Measurements from ENCODE around the gene SMCO1. TPM values are rescaled to one million over a fixed set of nuclear protein-coding genes. Genes with fewer than 3 reads are reported as not detected.
"Not testable (repeated sequence)": the region's sequence is repeated elsewhere in the genome, so short reads cannot be mapped to it uniquely, and the experiment has no call there.

The SMCO1 gene
- total RNA-seq, 2 experiments from 2014 or later = not detected

GRCh38 chr3:196501316-196502044 is 13.7 kb downstream of the SMCO1 start:
- Mint-ChIP-seq H3K4me1 (peaks cover 40% of the 10 kb centered on the region), H3K27me3 (peaks cover 2% of the 10 kb centered on the region), H3K36me3 (peaks cover 51% of the 10 kb centered on the region), H3K4me3 (peak overlapping the region; percentile 98), H3K9me3 (ENCODE audit: low read depth) (peaks cover 3% of the 10 kb centered on the region), H3K27ac (peak overlapping the region; percentile 74)
- DNase-seq (no peak), ATAC-seq (no peak)
- CTCF ChIA-PET = interaction anchor here (0.6 to 2.4 kb wide), 4 partner anchors 12 to 248 kb away, joined by 3 to 6 read pairs (median 4); partner anchors contain the start of gene DYNLT2B

- Mint-ChIP-seq H3K27me3 (no peaks in the 10 kb centered on the region), H3K36me3 (peaks cover 59% of the 10 kb centered on the region), H3K4me1 (peaks cover 44% of the 10 kb centered on the region), H3K27ac (peak overlapping the region; percentile 59), H3K9me3 (ENCODE audit: low read depth) (no peaks in the 10 kb centered on the region), H3K4me3 (peak overlapping the region; percentile 98)
- no peak for ATAC-seq
- DNase-seq = no peak
- CTCF ChIA-PET = no interaction called here
Observed at GRCh38 chr3:196499807-196500524, 15.2 kb downstream of the SMCO1 start.

GRCh38 chr3:196499061-196499460 is 16.1 kb downstream of the SMCO1 start:
- CTCF ChIA-PET = no interaction called here
- DNase-seq (no peak), ATAC-seq (no peak)
- Mint-ChIP-seq H3K4me1 (peaks cover 41% of the 10 kb centered on the region), H3K36me3 (peaks cover 61% of the 10 kb centered on the region), H3K27ac (no peak overlapping the region), H3K27me3 (no peaks in the 10 kb centered on the region), H3K9me3 (ENCODE audit: low read depth) (no peaks in the 10 kb centered on the region), H3K4me3 (no peak overlapping the region)

- no peaks in the 10 kb centered on the region for H3K9me3 Mint-ChIP-seq (ENCODE audit: low read depth)
- ATAC-seq = no peak
- H3K4me3 Mint-ChIP-seq = no peak overlapping the region
- H3K27ac Mint-ChIP-seq = no peak overlapping the region
- peaks cover 39% of the 10 kb centered on the region for H3K4me1 Mint-ChIP-seq
- no peaks in the 10 kb centered on the region for H3K27me3 Mint-ChIP-seq
- no peak for DNase-seq
- CTCF ChIA-PET = interaction anchor here (1.7 kb wide), 1 partner anchor 12 kb away, joined by 6 read pairs; no protein-coding TSS in a partner anchor
- peaks cover 60% of the 10 kb centered on the region for H3K36me3 Mint-ChIP-seq
Observed at GRCh38 chr3:196498297-196498696, 16.8 kb downstream of the SMCO1 start.

GRCh38 chr3:196496183-196496582 is 19.0 kb downstream of the SMCO1 start:
- no peaks in the 10 kb centered on the region for H3K9me3 Mint-ChIP-seq (ENCODE audit: low read depth)
- no peaks in the 10 kb centered on the region for H3K27me3 Mint-ChIP-seq
- CTCF ChIA-PET = no interaction called here
- no peak overlapping the region for H3K4me3 Mint-ChIP-seq
- H3K36me3 Mint-ChIP-seq = peaks cover 58% of the 10 kb centered on the region
- DNase-seq (no peak), ATAC-seq (no peak)
- H3K27ac Mint-ChIP-seq = no peak overlapping the region
- H3K4me1 Mint-ChIP-seq = peaks cover 42% of the 10 kb centered on the region

- no peaks in the 10 kb centered on the region for H3K27me3 Mint-ChIP-seq
- no peak overlapping the region for H3K4me3 Mint-ChIP-seq
- peaks cover 22% of the 10 kb centered on the region for H3K4me1 Mint-ChIP-seq
- CTCF ChIA-PET = no interaction called here
- ATAC-seq = no peak
- H3K9me3 Mint-ChIP-seq (ENCODE audit: low read depth) = no peaks in the 10 kb centered on the region
- peaks cover 34% of the 10 kb centered on the region for H3K36me3 Mint-ChIP-seq
- no peak overlapping the region for H3K27ac Mint-ChIP-seq
- DNase-seq = no peak
Observed at GRCh38 chr3:196493292-196493691, 21.9 kb downstream of the SMCO1 start.

GRCh38 chr3:196492080-196492479 is 23.1 kb downstream of the SMCO1 start:
- CTCF ChIA-PET = no interaction called here
- H3K36me3 Mint-ChIP-seq = peaks cover 35% of the 10 kb centered on the region
- peaks cover 18% of the 10 kb centered on the region for H3K4me1 Mint-ChIP-seq
- DNase-seq = no peak
- no peak overlapping the region for H3K4me3 Mint-ChIP-seq
- H3K27ac Mint-ChIP-seq = no peak overlapping the region
- ATAC-seq = no peak
- H3K27me3 Mint-ChIP-seq = no peaks in the 10 kb centered on the region
- no peaks in the 10 kb centered on the region for H3K9me3 Mint-ChIP-seq (ENCODE audit: low read depth)

GRCh38 chr3:196489747-196490146 is 25.4 kb downstream of the SMCO1 start:
- Mint-ChIP-seq H3K36me3 (peaks cover 27% of the 10 kb centered on the region), H3K4me3 (no peak overlapping the region), H3K9me3 (ENCODE audit: low read depth) (no peaks in the 10 kb centered on the region), H3K27ac (no peak overlapping the region), H3K27me3 (no peaks in the 10 kb centered on the region), H3K4me1 (peaks cover 12% of the 10 kb centered on the region)
- DNase-seq (no peak), ATAC-seq (no peak)
- CTCF ChIA-PET = interaction anchor here (1.4 to 3.9 kb wide), 2 partner anchors 15 to 33 kb away, joined by 6 to 19 read pairs; no protein-coding TSS in a partner anchor

- no peak for DNase-seq
- no peak for ATAC-seq
- Mint-ChIP-seq H3K9me3 (ENCODE audit: low read depth) (no peaks in the 10 kb centered on the region), H3K27ac (no peak overlapping the region), H3K27me3 (no peaks in the 10 kb centered on the region), H3K36me3 (peaks cover 34% of the 10 kb centered on the region), H3K4me1 (peaks cover 3% of the 10 kb centered on the region), H3K4me3 (no peak overlapping the region)
- CTCF ChIA-PET = interaction anchor here (0.6 to 3.9 kb wide), 8 partner anchors 11 to 232 kb away, joined by 3 to 19 read pairs (median 4); partner anchors contain the start of gene RNF168
Observed at GRCh38 chr3:196486263-196486662, 28.9 kb downstream of the SMCO1 start.

GRCh38 chr3:196477678-196478077 is 37.5 kb downstream of the SMCO1 start:
- no peaks in the 10 kb centered on the region for H3K9me3 Mint-ChIP-seq (ENCODE audit: low read depth)
- no peak for ATAC-seq
- no peak overlapping the region for H3K4me3 Mint-ChIP-seq
- H3K27ac Mint-ChIP-seq = no peak overlapping the region
- H3K4me1 Mint-ChIP-seq = no peaks in the 10 kb centered on the region
- H3K36me3 Mint-ChIP-seq = peaks cover 39% of the 10 kb centered on the region
- no peaks in the 10 kb centered on the region for H3K27me3 Mint-ChIP-seq
- CTCF ChIA-PET = no interaction called here
- DNase-seq = no peak

- Mint-ChIP-seq H3K27me3 (no peaks in the 10 kb centered on the region), H3K27ac (no peak overlapping the region), H3K36me3 (peaks cover 43% of the 10 kb centered on the region), H3K9me3 (ENCODE audit: low read depth) (no peaks in the 10 kb centered on the region), H3K4me1 (peaks cover 20% of the 10 kb centered on the region), H3K4me3 (no peak overlapping the region)
- CTCF ChIA-PET = interaction anchor here (0.9 kb wide), 1 partner anchor 15 kb away, joined by 3 read pairs; no protein-coding TSS in a partner anchor
- ATAC-seq (no peak), DNase-seq (no peak)
Observed at GRCh38 chr3:196472286-196472685, 42.9 kb downstream of the SMCO1 start.

GRCh38 chr3:196471551-196471950 is 43.6 kb downstream of the SMCO1 start:
- H3K27me3 Mint-ChIP-seq = no peaks in the 10 kb centered on the region
- peaks cover 38% of the 10 kb centered on the region for H3K36me3 Mint-ChIP-seq
- H3K9me3 Mint-ChIP-seq (ENCODE audit: low read depth) = no peaks in the 10 kb centered on the region
- H3K4me1 Mint-ChIP-seq = peaks cover 20% of the 10 kb centered on the region
- DNase-seq = no peak
- H3K27ac Mint-ChIP-seq = no peak overlapping the region
- no peak overlapping the region for H3K4me3 Mint-ChIP-seq
- no peak for ATAC-seq
- CTCF ChIA-PET = no interaction called here

GRCh38 chr3:196470182-196470581 is 45.0 kb downstream of the SMCO1 start:
- not testable (repeated sequence) for ATAC-seq; H3K27ac Mint-ChIP-seq; H3K4me3 Mint-ChIP-seq; DNase-seq; H3K9me3 Mint-ChIP-seq (ENCODE audit: low read depth); H3K27me3 Mint-ChIP-seq
- CTCF ChIA-PET = interaction anchor here (0.6 kb wide), 1 partner anchor 12 kb away, joined by 4 read pairs; no protein-coding TSS in a partner anchor
- Mint-ChIP-seq H3K36me3 (peaks cover 37% of the 10 kb centered on the region), H3K4me1 (peaks cover 20% of the 10 kb centered on the region)
